Astrocyte of the cerebellum (primary cell): Measurements from ENCODE around the gene MYO10.
"Not testable (repeated sequence)": the region's sequence is repeated elsewhere in the genome, so short reads cannot be mapped to it uniquely, and the experiment has no call there.

Experiments
- DNase-seq: peaks from one replicate; pipeline ENCODE4 v3.0.0-alpha.2; 2011; ENCODE audit warnings: low read depth
- H3K4me3 ChIP-seq: 2 replicates; pipeline ENCODE4 v1.5.1; 2011; ENCODE audit warnings: mild to moderate bottlenecking, low read depth, low read length, moderate library complexity
- CTCF ChIP-seq: IDR thresholded peaks from 2 replicates; pipeline ENCODE4 v1.5.1; 2012; ENCODE audit warnings: low read length, low read depth, moderate library complexity, mild to moderate bottlenecking; ENCODE audit errors: missing control alignments
- in situ Hi-C: cut with HindIII; loops from 2 replicates; pipeline ENCODE4 v1.10.0; 2017; ENCODE audit warnings: low sequenced_read_pairs

MYO10 gene

GRCh38 chr5:16763211-16763610, 172.9 kb downstream of the MYO10 start:
- DNase-seq: no peak
- in situ Hi-C loops: no loop called here
- H3K4me3 ChIP-seq: no peak overlapping the region
- no peak for TF ChIP-seq CTCF

- peak; percentile 26 for DNase-seq
- in situ Hi-C loops: no loop called here
- H3K4me3 ChIP-seq: no peak overlapping the region
- TF ChIP-seq CTCF: no peak
Observed at GRCh38 chr5:16759147-16759773, 176.8 kb downstream of the MYO10 start.

- no peak for TF ChIP-seq CTCF
- H3K4me3 ChIP-seq: no peak overlapping the region
- in situ Hi-C loops: no loop called here
- DNase-seq: no peak
Observed at GRCh38 chr5:16757989-16758501, 178.0 kb downstream of the MYO10 start.

- DNase-seq, in situ Hi-C loops, H3K4me3 ChIP-seq: not testable (repeated sequence)
Observed at GRCh38 chr5:16757577-16757976, 178.5 kb downstream of the MYO10 start.

- no peak overlapping the region for H3K4me3 ChIP-seq
- TF ChIP-seq CTCF: no peak
- in situ Hi-C loops: no loop called here
- no peak for DNase-seq
Observed at GRCh38 chr5:16757146-16757545, 178.9 kb downstream of the MYO10 start.

GRCh38 chr5:16756692-16757091, 179.4 kb downstream of the MYO10 start:
- in situ Hi-C loops: no loop called here
- TF ChIP-seq CTCF: no peak

GRCh38 chr5:16755641-16756040, 180.4 kb downstream of the MYO10 start:
- in situ Hi-C loops: no loop called here
- no peak for TF ChIP-seq CTCF
- DNase-seq: no peak

More at GRCh38 chr5:16756692-16757091, 179.4 kb downstream of the MYO10 start:
- no peak for DNase-seq
- H3K4me3 ChIP-seq: no peak overlapping the region

More at GRCh38 chr5:16755641-16756040, 180.4 kb downstream of the MYO10 start:
- H3K4me3 ChIP-seq: no peak overlapping the region
